Activated CD4-positive, alpha-beta T cell treated with anti-CD3 and anti-CD28 coated beads for 48 hours (primary cell): ENCODE data around the gene NPIPB2.
"Not testable (repeated sequence)": the region's sequence is repeated elsewhere in the genome, so short reads cannot be mapped to it uniquely, and the experiment has no call there.

Source experiments
- DNase-seq: peaks from one replicate; pipeline ENCODE4 v3.0.0-alpha.2; 2020

NPIPB2 gene

GRCh38 chr16:11957591-11958395, 15.9 kb upstream of the NPIPB2 start:
- DNase-seq: no peak

GRCh38 chr16:11956558-11956957, 14.7 kb upstream of the NPIPB2 start:
- DNase-seq: no peak

DNA sequence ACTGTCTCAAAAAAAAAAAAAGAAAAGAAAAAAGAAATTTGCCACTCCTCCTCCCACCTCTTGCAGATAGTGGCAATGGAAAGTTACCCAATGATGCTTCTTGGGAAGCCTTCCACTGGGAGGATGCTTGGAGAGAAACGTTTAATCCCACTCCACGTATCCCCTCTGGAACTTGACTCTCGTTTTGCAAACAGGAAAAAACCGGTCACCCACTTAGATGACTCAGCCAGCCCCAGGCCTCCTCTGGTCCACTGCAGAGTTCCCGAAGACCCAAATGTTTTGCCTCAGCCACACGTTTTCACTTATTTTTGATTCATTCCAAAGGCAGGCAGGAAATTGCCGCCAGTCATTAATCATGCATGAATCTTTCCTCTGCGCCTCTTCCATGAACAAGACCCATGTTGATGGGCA, 13.9 kb upstream of the NPIPB2 start:
- DNase-seq: no peak

DNA sequence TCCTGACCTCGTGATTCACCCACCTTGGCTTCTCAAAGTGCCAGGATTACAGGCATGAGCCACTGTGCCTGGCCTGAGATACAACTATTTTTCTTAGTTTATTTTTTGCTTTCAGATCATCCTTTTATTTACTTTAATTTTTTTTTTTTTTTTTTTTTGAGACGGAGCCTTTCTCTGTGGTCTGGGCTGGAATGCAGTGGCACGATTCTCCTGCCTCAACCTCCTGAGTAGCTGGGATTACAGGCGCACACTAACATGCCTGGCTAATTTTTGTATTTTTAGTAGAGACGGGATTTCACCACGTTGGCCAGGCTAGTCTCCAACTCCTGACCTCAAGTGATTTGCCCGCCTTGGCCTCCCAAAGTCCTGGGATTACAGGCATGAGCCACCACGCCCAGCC, 11.7 kb upstream of the NPIPB2 start:
- not testable (repeated sequence) for DNase-seq

DNA sequence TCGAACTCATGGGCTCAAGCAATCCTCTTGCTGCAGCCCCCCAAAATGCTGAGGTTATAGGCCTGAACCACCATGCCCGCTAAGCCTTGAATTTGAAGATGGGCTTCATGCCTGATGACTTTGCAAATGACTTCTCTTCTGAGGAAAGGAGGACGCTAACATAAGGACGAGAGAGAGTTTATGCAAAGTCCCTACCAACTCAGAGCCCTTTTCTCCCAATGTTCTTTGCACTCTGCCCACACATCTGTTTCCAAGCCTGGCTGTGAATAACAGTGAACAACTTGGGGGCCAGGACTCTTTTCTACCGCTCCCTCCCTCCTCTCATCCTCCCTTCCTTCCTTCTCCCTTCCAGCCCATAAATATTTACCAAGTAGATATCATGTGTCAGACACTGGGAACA, 8.5 kb upstream of the NPIPB2 start:
- DNase-seq: no peak

- peak; percentile 13 for DNase-seq
These were observed 7.7 kb upstream of the NPIPB2 start for GRCh38 chr16:11949527-11949926.

GRCh38 chr16:11948819-11949218, 7.0 kb upstream of the NPIPB2 start:
- no peak for DNase-seq

DNA sequence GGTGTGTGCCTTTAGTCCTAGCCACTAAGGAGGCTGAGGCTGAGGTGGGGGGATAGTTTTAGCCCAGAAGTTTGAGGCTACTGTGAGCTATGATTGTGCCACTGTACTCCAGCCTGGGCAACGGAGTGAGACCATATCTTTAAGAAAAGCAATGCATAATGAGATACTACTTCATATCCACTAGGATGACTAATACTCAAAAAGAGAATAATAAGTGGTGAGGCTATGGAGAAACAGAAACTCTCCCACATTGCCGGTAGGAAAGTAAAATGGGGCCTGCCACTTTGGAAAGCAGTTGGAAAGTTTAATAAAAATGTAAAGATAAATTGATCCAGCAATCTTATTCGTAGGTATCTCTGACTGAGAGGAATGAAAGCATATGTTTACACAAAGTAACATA, 4.6 kb upstream of the NPIPB2 start:
- DNase-seq: no peak

DNA sequence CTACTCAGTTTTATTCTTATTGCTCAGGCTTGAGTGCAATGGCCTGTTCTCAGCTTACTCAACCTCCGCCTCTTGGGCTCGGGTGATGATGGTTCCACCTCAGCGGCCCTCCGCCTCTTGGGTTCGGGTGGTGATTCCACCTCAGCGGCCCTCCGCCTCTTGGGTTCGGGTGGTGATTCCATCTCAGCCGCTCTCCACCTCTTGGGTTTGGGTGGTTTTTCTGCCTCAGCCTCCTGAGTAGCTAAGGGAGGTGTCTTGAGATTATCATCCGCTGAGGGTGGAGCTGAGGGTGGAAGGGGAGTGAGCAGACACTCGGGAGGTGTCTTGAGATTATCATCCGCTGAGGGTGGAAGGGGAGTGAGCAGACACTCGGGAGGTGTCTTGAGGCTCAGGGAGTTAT, 14.5 kb downstream of the NPIPB2 start:
- not testable (repeated sequence) for DNase-seq

- DNase-seq: not testable (repeated sequence)
These were observed 17.8 kb downstream of the NPIPB2 start for GRCh38 chr16:11924046-11924445.

- DNase-seq: no peak
These were observed 25.1 kb downstream of the NPIPB2 start for GRCh38 chr16:11916524-11917285.

DNA sequence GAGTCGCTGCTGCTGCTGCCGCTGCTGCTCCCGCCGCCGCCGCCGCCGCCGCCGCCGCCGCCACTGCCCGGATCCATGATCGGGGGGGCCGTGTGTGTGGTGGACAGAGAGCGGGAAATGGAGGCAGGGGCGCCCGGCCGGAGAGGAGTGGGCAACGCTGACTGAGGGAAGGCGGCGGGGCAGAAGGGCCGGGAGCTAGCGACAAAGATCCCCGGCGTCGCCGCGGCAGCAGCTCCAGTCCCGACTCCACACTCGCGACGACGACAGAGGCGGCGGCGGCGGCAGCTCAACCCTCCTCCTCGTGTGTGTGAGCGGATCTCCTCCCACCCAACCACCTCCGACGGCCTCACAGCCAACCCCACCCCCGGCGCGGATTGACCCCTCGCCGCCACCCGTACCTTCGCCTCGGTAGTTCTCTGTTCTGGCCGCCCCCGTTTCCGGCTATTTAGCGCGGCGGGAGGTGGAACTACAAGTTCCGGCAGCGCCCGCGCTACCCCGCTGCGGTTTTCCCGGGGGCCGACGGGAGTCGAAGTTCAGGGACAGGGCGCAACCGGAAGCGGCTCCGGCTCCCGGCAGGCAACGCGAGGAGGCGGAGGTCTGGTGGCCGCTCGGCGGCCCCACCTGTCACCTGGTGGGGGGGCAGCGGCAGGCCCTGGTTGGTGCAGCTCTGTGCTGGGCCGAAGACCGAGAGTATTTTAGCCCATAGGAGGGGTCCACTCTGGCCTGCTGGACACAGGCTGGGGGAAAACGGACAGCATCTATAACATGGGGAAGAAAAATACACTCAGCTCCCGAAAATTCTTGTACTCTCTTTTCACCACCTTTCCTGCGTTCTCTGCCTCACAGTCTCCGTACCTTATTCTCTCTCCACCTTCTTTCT, 26.0 kb downstream of the NPIPB2 start, which contains the start of gene GSPT1:
Gene GSPT1 (minus strand): TSS at position 313 of the 880 bp plus-strand sequence. CDS start 236 bp downstream, at position 77.
- peak; percentile 100 for DNase-seq

- peak; percentile 39 for DNase-seq
These were observed 26.7 kb downstream of the NPIPB2 start for GRCh38 chr16:11915114-11915643.

DNA sequence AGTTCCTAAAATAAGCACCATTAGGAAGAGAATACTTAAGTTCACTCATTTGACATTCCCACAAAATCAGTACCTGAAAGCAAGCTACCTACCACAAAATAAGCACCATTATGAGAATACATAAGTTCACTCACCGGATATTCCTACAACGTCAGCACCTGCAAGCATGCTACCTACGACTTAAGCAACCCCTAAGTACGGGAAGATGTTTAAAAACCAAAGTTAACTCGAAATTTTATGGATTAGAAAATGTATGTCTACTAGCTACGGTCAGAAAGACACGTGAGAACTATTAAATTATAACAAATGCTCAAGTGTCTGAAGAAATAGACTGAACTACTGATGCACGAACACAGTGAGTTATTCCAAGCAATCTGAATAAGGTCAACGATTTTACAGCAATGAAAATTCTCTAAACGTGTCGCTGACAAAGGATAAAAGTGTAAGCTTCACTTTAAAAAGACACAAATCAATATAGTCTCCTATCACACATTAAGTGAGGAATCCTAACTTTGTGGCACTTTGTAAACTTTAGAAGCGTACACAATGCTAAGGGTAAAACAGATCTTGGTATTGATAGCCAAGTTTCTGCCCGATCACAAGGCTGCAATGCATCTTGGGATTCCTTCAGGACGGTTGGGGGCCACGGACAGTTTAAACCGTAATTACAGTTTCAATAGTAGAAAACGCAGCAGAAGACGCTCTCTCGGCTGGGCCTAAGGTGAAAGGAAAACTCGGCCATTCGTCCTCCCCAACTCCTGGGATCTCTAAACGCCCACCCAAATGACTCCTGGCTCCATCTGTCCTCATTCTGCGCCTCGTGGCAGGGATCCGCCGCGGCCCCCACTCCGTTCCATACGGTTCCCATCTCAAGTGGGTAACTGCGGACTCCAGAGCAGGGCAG, 27.4 kb downstream of the NPIPB2 start:
- DNase-seq: peak; percentile 58

DNA sequence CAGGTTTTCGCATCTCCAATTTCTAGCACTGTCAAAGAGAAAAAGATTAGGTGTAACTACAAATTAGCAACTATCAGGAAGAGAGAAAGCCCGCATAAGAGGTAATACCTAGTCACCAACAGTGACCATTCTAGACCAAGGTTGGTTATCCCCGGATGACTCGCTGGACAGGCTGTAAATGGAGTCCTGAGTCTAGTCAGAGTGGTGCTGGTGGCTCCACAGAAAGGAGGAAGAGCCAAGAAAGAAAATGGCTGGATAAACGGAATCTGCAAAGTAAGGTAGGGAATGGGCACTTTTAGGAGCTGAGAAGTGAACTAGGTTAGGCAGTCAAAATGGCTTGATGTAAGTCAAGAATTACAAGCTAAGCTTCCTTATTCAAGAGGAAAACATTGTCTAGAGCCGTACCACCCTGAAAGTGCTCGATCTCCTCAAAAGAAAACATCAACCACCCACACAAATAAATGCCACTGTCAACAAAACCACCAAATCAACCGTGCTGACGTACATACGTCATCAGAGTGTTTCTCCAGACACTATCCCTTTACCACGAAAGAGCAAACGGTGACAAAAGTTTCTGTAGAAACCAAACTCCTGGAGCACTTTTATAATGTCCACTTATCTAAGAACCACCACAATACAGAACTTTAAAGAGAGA, 28.3 kb downstream of the NPIPB2 start:
- DNase-seq: peak; percentile 21

- no peak for DNase-seq
These were observed 31.9 kb downstream of the NPIPB2 start for GRCh38 chr16:11909653-11910545.

DNA sequence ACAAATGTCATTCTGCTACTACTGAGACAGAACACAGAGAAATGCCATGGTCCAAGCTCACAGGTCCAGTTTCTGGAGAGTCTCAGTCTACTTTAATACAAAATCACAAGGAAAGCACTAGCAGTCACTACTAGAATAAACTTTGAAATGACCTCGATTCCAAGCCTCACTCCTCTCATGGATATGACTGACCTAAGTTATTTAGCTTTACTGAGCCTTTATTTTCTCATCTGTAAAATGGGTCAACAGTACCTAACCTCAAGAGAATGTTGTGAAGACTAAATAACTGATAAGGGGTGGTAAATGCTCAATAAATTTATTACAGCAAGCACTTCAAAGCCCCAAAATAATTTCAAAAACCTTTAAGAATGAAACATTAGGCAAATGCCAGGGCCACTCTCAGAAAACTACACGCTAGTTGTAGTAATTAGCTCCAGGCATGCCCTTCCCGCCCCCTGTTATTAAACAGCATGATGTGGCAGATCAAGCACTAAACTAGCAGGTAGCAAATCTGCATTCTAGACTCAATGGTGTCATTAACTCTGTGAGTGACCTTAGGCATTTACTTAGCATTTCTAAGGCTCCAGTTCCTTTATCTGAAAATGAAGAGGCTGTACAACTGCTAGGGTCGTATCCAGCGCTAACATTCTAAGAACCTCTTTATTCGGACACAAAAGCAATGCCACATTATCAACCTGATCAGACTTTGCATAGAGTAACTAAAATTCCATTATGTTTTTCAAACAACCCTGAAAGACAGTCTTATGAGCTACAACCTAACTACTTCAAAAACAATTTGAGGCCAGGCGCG, 34.5 kb downstream of the NPIPB2 start:
- no peak for DNase-seq

DNA sequence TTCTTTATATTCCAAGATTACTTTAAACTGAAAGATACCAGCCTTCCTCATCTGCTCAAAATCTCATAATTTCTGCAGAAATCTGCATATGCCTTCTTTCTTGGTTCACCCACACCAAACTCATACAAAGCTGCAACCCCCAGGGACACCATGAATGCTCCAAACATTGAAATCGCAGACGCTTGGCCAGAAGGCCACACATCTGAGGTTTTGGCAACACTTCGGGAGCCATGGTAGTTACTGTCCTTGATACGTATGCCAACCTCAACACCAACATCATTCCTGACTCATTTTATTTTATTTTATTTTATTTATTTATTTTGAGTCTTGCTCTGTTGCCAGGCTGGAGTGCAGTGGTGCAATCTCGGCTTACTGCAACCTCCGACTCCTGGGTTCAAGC, 37.9 kb downstream of the NPIPB2 start:
- no peak for DNase-seq

DNA sequence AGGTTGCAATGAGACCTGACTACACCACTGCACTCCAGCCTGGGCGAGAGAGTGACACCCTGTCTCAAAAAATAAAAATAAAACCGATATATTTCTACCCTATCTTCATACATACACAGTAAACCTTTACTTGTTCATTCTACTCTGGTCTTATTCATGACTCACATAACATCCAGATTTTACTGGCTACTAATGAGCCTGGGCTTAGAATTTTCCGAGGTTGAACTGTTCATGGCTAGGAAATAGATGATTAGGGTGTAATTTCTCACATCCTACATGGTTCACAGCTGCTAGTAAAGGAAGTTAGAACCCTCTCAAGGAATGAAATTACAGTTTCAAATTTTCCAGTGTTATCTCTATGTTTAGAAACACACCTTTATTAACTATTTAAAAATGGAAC, 40.8 kb downstream of the NPIPB2 start:
- no peak for DNase-seq
